Vagina (tissue), 2 donors: Measurements from ENCODE around the gene ARHGDIG. TPM values are rescaled to one million over a fixed set of nuclear protein-coding genes. Genes with fewer than 3 reads are reported as not detected.

ENCODE experiments used
- DNase-seq, 2 donors: peaks; one replicate each; pipeline ENCODE4 v3.0.0-alpha.2; 2017; ENCODE audit errors: extremely low spot score in 2 of 2
- H3K27ac ChIP-seq: fragments of 200-600 bp; sonication (generic); one replicate; pipeline ENCODE4 v1.5.1; 2019
- H3K27me3 ChIP-seq: fragments of 200-600 bp; sonication (generic); one replicate; pipeline ENCODE4 v1.5.1; 2019
- H3K36me3 ChIP-seq, 2 donors: fragments of 200-600 bp; sonication (generic); one replicate each; pipeline ENCODE4 v1.5.1; 2017 to 2019
- H3K4me1 ChIP-seq: fragments of 200-600 bp; sonication (generic); one replicate; pipeline ENCODE4 v1.5.1; 2019
- H3K4me3 ChIP-seq, 2 donors: fragments of 200-600 bp; sonication (generic); 1 replicate in 1 of 2; 2 replicates in 1 of 2; pipeline ENCODE4 v1.5.1; 2016 to 2019
- H3K9me3 ChIP-seq: fragments of 200-600 bp; sonication (generic); one replicate; pipeline ENCODE4 v1.5.1; 2019
- POLR2A ChIP-seq, 2 donors: fragments of 450-650 bp; IDR thresholded peaks; one replicate each; pipeline ENCODE4 v1.6.1; 2017; ENCODE audit warnings: antibody characterized with exemption in 2 of 2, mild to moderate bottlenecking in 2 of 2, moderate library complexity in 2 of 2
- POLR2AphosphoS5 ChIP-seq, 2 donors: sonication (generic); formaldehyde crosslinking; IDR thresholded peaks; one replicate each; pipeline ENCODE4 v1.9.0; 2017; ENCODE audit warnings: antibody characterized with exemption in 2 of 2, mild to moderate bottlenecking in 2 of 2, low read depth in 1 of 2; ENCODE audit not compliant: insufficient read depth in 1 of 2
- intact Hi-C: fragments of 100-400 bp; cut with DNase I; formaldehyde crosslinking; loops from one replicate; pipeline ENCODE4 v1.15.1; 2023
- total RNA-seq: library from RNA; depleted of rRNA; stranded (reverse); fragments of >200 nt; gene quantifications from one replicate; pipeline ENCODE4 v1.2.3, GENCODE V29; 2016
- TF ChIP-seq, protein P1 (sequence below), 3 experiments: fragments of 450-650 bp in 2 of 3; fragments of 200-600 bp in 1 of 3; sonication (generic) in 1 of 3; IDR thresholded peaks; one replicate each; pipeline ENCODE4 v1.5.1; 2017 to 2019; ENCODE audit warnings: antibody characterized with exemption in 3 of 3, mild to moderate bottlenecking in 2 of 3, moderate library complexity in 2 of 3

Gene ARHGDIG
- total RNA-seq, 1 donor from 2014 or later: not detected

- no peaks in the 10 kb centered on the region for H3K4me1 ChIP-seq
- peaks cover 0 to 61% of the 10 kb centered on the region in 2 donors for H3K36me3 ChIP-seq
- no peak overlapping the region for H3K4me3 ChIP-seq
- no peak overlapping the region for H3K27ac ChIP-seq
- intact Hi-C loops: no loop called here
- no peaks in the 10 kb centered on the region for H3K9me3 ChIP-seq
- no peak for DNase-seq
- H3K27me3 ChIP-seq: no peaks in the 10 kb centered on the region
- TF ChIP-seq, protein P1, sequence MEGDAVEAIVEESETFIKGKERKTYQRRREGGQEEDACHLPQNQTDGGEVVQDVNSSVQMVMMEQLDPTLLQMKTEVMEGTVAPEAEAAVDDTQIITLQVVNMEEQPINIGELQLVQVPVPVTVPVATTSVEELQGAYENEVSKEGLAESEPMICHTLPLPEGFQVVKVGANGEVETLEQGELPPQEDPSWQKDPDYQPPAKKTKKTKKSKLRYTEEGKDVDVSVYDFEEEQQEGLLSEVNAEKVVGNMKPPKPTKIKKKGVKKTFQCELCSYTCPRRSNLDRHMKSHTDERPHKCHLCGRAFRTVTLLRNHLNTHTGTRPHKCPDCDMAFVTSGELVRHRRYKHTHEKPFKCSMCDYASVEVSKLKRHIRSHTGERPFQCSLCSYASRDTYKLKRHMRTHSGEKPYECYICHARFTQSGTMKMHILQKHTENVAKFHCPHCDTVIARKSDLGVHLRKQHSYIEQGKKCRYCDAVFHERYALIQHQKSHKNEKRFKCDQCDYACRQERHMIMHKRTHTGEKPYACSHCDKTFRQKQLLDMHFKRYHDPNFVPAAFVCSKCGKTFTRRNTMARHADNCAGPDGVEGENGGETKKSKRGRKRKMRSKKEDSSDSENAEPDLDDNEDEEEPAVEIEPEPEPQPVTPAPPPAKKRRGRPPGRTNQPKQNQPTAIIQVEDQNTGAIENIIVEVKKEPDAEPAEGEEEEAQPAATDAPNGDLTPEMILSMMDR (IDR thresholded peaks at IDR 0.05): no peak
- no peak for TF ChIP-seq POLR2AphosphoS5 (IDR thresholded peaks at IDR 0.05; ENCODE audit: insufficient read depth in 1 of 2, low read depth in 1 of 2)
- TF ChIP-seq POLR2A (IDR thresholded peaks at IDR 0.05): no peak
Observed at GRCh38 chr16:259226-259625, 21.2 kb upstream of the ARHGDIG start.

DNA sequence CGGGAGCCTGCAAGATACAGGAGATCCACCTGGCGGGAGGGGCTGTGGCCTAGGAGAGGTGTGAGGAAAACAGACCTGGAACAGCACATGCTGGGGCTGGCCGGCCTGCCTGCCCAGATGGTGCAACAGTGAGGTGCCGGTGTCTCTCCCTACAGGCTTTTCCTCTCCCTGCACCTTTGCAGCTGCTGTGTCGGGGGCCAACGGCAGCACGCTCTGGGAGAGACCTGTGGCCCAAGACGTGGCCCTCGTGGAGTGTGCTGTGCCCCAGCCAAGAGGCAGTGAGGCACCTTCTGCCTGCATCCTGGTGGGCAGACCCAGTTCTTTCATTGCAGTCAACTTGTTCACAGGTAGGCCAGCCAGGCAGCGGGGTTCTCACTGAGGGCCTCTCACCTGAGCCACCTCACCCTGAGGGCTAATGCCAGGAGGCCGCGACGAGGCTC is 20.6 kb upstream of the ARHGDIG start:
- Histone ChIP-seq H3K9me3 (no peaks in the 10 kb centered on the region), H3K4me1 (no peaks in the 10 kb centered on the region), H3K36me3 (peaks cover 0 to 62% of the 10 kb centered on the region in 2 donors), H3K27me3 (no peaks in the 10 kb centered on the region), H3K27ac (no peak overlapping the region), H3K4me3 (no peak overlapping the region)
- intact Hi-C loops: no loop called here
- TF ChIP-seq, protein P1 (IDR thresholded peaks at IDR 0.05): no peak
- TF ChIP-seq POLR2A (IDR thresholded peaks at IDR 0.05) (no peak), POLR2AphosphoS5 (IDR thresholded peaks at IDR 0.05; ENCODE audit: insufficient read depth in 1 of 2, low read depth in 1 of 2) (no peak)
- DNase-seq: no peak

- no peaks in the 10 kb centered on the region for H3K27me3 ChIP-seq
- no peaks in the 10 kb centered on the region for H3K4me1 ChIP-seq
- no peak for DNase-seq
- H3K9me3 ChIP-seq: no peaks in the 10 kb centered on the region
- intact Hi-C loops: no loop called here
- H3K27ac ChIP-seq: no peak overlapping the region
- TF ChIP-seq POLR2AphosphoS5 (IDR thresholded peaks at IDR 0.05; ENCODE audit: insufficient read depth in 1 of 2, low read depth in 1 of 2): no peak
- TF ChIP-seq, protein P1 (IDR thresholded peaks at IDR 0.05): no peak
- TF ChIP-seq POLR2A (IDR thresholded peaks at IDR 0.05): no peak
- peaks cover 0 to 59% of the 10 kb centered on the region in 2 donors for H3K36me3 ChIP-seq
- H3K4me3 ChIP-seq: no peak overlapping the region
Observed at GRCh38 chr16:260326-260725, 20.1 kb upstream of the ARHGDIG start.

DNA sequence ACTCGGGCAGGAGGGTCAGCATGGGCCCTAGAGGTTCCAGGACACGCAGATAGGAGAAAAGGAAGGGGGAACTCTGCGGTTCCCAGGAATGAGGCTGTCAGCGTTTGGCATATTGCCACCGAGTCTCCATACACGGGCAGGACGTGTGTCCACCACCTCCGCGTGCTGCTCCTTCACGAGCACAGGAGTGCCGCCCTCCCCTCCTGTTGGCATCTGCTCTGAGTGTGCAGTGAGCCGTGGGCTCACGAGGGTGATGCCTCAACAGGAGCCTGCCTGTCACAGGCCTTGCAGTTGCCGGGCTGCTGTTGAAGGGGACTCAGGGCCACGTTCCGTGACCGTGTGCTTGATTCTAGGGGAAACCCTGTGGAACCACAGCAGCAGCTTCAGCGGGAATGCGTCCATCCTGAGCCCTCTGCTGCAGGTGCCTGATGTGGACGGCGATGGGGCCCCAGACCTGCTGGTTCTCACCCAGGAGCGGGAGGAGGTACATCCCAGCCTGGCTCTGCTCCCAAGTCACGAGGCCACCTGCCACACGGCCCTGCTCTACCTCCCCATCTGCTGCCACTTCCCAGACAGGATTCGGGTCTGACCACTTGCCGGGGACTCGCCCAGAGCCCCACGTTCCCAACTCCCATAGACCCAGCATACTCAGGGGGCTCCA is 19.2 kb upstream of the ARHGDIG start:
- H3K9me3 ChIP-seq: no peaks in the 10 kb centered on the region

More for the DNA sequence above, 19.2 kb upstream of the ARHGDIG start:
- DNase-seq: no peak
- Histone ChIP-seq H3K4me1 (no peaks in the 10 kb centered on the region), H3K36me3 (peaks cover 0 to 51% of the 10 kb centered on the region in 2 donors), H3K4me3 (no peak overlapping the region), H3K27me3 (no peaks in the 10 kb centered on the region), H3K27ac (no peak overlapping the region)
- intact Hi-C loops: no loop called here
- TF ChIP-seq, protein P1 (IDR thresholded peaks at IDR 0.05): no peak
- TF ChIP-seq POLR2AphosphoS5 (IDR thresholded peaks at IDR 0.05; ENCODE audit: insufficient read depth in 1 of 2, low read depth in 1 of 2) (no peak), POLR2A (IDR thresholded peaks at IDR 0.05) (no peak)
